ENCODE results near the gene GPRC5D.

GRCh38 chr12:12893438-12893837 lies 58.5 kb downstream of the GPRC5D start:
- TF ChIP-seq CTCF (IDR thresholded peaks at IDR 0.05; ENCODE audit: insufficient read depth, low read length) (no peak), POLR2AphosphoS5 (IDR thresholded peaks at IDR 0.05; ENCODE audit: low read depth) (no peak), REST (IDR thresholded peaks at IDR 0.05; ENCODE audit: insufficient replicate concordance, low read depth) (no peak)
